ENCODE data around the gene PRR7. TPM values are rescaled to one million over a fixed set of nuclear protein-coding genes. Genes with fewer than 3 reads are reported as not detected.

PRR7 gene
- total RNA-seq, 1 experiment from 2014 or later, result 39.2 TPM

GRCh38 chr5:177440211-177440989, 6.2 kb upstream of the PRR7 start:
- in situ Hi-C loops (cut with HindIII; ENCODE audit: low pct_unique_long_range_greater_than_20kb, low sequenced_read_pairs) (no loop called here), intact Hi-C loops (cut with micrococcal nuclease; ENCODE audit: unreplicated experiment) (no loop called here)
- Histone ChIP-seq H3K9me3 (ENCODE audit: control insufficient read depth, insufficient read depth, low read depth, low read length) (no peaks in the 10 kb centered on the region), H3K4me3 (ENCODE audit: low read depth in 2 of 2, low read length in 2 of 2) (no peak overlapping the region), H3K36me3 (ENCODE audit: control insufficient read depth, insufficient read depth, low read length) (no peaks in the 10 kb centered on the region), H3K4me1 (ENCODE audit: control insufficient read depth, insufficient read depth, low read length) (peaks cover 16% of the 10 kb centered on the region), H3K27ac (ENCODE audit: low read length) (no peak overlapping the region), H3K27me3 (ENCODE audit: control insufficient read depth, insufficient read depth, low read length) (no peaks in the 10 kb centered on the region)
- no peak for DNase-seq (ENCODE audit: low read depth, low spot score)
- ATAC-seq, result 0 out of 2 replicates have a peak, but pooled peaks have one; percentile 1
- no TSS peak for BruUV-seq (replicated peaks)
- ChIA-PET CTCF (interaction anchor here (0.7 kb wide), 1 partner anchor 14 kb away, joined by 3 read pairs; no protein-coding TSS in a partner anchor), POLR2A (no interaction called here)
- TF ChIP-seq SIN3A (IDR thresholded peaks at IDR 0.05; ENCODE audit: borderline replicate concordance, insufficient read depth, low read depth, low read length) (no peak), TCF7L2 (IDR thresholded peaks at IDR 0.05; ENCODE audit: low read depth, low read length) (no peak), POLR2AphosphoS5 (IDR thresholded peaks at IDR 0.05; ENCODE audit: low read depth, low read length) (peak; percentile 22; the same call in 1 of the 2 replicates)

- in situ Hi-C loops (cut with HindIII; ENCODE audit: low pct_unique_long_range_greater_than_20kb, low sequenced_read_pairs), result no loop called here
- no peak overlapping the region for H3K27ac ChIP-seq (ENCODE audit: low read length)
These were observed 5.4 kb upstream of the PRR7 start for GRCh38 chr5:177440990-177441780.

More at GRCh38 chr5:177440990-177441780, 5.4 kb upstream of the PRR7 start:
- ChIA-PET CTCF (no interaction called here), POLR2A (no interaction called here)
- no peak for TF ChIP-seq CTCF (IDR thresholded peaks at IDR 0.05)
- no peak for TF ChIP-seq TCF7L2 (IDR thresholded peaks at IDR 0.05; ENCODE audit: low read depth, low read length)
- no peak for TF ChIP-seq POLR2AphosphoS5 (IDR thresholded peaks at IDR 0.05; ENCODE audit: low read depth, low read length)
- TF ChIP-seq REST (IDR thresholded peaks at IDR 0.05; ENCODE audit: insufficient read depth in 1 of 2, low read depth in 2 of 2, low read length in 1 of 2), result no peak
- TF ChIP-seq SIN3A (IDR thresholded peaks at IDR 0.05; ENCODE audit: borderline replicate concordance, insufficient read depth, low read depth, low read length), result no peak
- ATAC-seq (no peak), DNase-seq (ENCODE audit: low read depth, low spot score) (no peak)
- H3K27me3 ChIP-seq (ENCODE audit: control insufficient read depth, insufficient read depth, low read length), result no peaks in the 10 kb centered on the region
- no peaks in the 10 kb centered on the region for H3K36me3 ChIP-seq (ENCODE audit: control insufficient read depth, insufficient read depth, low read length)
- no peak overlapping the region for H3K4me3 ChIP-seq (ENCODE audit: low read depth in 2 of 2, low read length in 2 of 2)
- H3K4me1 ChIP-seq (ENCODE audit: control insufficient read depth, insufficient read depth, low read length), result peaks cover 23% of the 10 kb centered on the region
- no TSS peak for BruUV-seq (replicated peaks)
- intact Hi-C loops (cut with micrococcal nuclease; ENCODE audit: unreplicated experiment), result no loop called here
- H3K9me3 ChIP-seq (ENCODE audit: control insufficient read depth, insufficient read depth, low read depth, low read length), result no peaks in the 10 kb centered on the region

Data from Panc1 (cell line).